BJ (cell line): ENCODE results near the gene GIPC1. TPM values are rescaled to one million over a fixed set of nuclear protein-coding genes. Genes with fewer than 3 reads are reported as not detected.

Source experiments
- CTCF ChIA-PET: fragments of 350-600 bp; formaldehyde crosslinking; extraction: SDS; loops from one replicate; lab custom pipeline; 2021; ENCODE audit warnings: antibody characterized with exemption, inconsistent platforms; lab: Yijun Ruan, JAX
- POLR2A ChIA-PET: fragments of 300-600 bp; sonication (Branson Sonifier 250); formaldehyde crosslinking; extraction: SDS; loops from one replicate; lab custom pipeline; 2021; ENCODE audit warnings: antibody characterized with exemption; lab: Charles Lee
- DNase-seq: peaks from one replicate; pipeline ENCODE4 v3.0.0-alpha.2; 2011; ENCODE audit warnings: low read depth
- H3K27me3 ChIP-seq: 2 replicates; pipeline ENCODE4 v1.6.0; 2011; ENCODE audit warnings: low read length; ENCODE audit not compliant: control insufficient read depth, insufficient read depth
- H3K36me3 ChIP-seq: 2 replicates; pipeline ENCODE4 v1.5.1; 2011; ENCODE audit warnings: low read length; ENCODE audit not compliant: control insufficient read depth, insufficient read depth
- H3K4me3 ChIP-seq: 2 replicates; pipeline ENCODE4 v1.5.1; 2011; ENCODE audit warnings: low read depth, mild to moderate bottlenecking, control low read depth, low read length
- polyA plus RNA-seq: library from polyadenylated mRNA; depleted of rRNA; stranded (reverse); fragments of >200 nt; gene quantifications from 2 replicates; pipeline ENCODE4 v1.2.3, GENCODE V29; 2011
- TF ChIP-seq, protein P1 (sequence below): IDR thresholded peaks from 2 replicates; pipeline ENCODE4 v1.5.1; 2011; ENCODE audit warnings: low read depth, mild to moderate bottlenecking, control low read depth, inconsistent platforms, low read length, moderate library complexity; ENCODE audit not compliant: insufficient read depth

The GIPC1 gene
- polyA plus RNA-seq, 1 experiment: 119 TPM

- POLR2A ChIA-PET: no interaction called here
- DNase-seq: no peak
- no peaks in the 10 kb centered on the region; the same call in 1 of the 2 replicates for H3K27me3 ChIP-seq
- peaks cover 26% of the 10 kb centered on the region for H3K36me3 ChIP-seq
- H3K4me3 ChIP-seq: peak within 1 kb of the TSS; percentile 35
- CTCF ChIA-PET: interaction anchor here (0.7 to 1.2 kb wide), 4 partner anchors 8 to 46 kb away, joined by 3 to 4 read pairs (median 4); no protein-coding TSS in a partner anchor
- TF ChIP-seq, protein P1, sequence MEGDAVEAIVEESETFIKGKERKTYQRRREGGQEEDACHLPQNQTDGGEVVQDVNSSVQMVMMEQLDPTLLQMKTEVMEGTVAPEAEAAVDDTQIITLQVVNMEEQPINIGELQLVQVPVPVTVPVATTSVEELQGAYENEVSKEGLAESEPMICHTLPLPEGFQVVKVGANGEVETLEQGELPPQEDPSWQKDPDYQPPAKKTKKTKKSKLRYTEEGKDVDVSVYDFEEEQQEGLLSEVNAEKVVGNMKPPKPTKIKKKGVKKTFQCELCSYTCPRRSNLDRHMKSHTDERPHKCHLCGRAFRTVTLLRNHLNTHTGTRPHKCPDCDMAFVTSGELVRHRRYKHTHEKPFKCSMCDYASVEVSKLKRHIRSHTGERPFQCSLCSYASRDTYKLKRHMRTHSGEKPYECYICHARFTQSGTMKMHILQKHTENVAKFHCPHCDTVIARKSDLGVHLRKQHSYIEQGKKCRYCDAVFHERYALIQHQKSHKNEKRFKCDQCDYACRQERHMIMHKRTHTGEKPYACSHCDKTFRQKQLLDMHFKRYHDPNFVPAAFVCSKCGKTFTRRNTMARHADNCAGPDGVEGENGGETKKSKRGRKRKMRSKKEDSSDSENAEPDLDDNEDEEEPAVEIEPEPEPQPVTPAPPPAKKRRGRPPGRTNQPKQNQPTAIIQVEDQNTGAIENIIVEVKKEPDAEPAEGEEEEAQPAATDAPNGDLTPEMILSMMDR: peak; percentile 70
Measured at GRCh38 chr19:14475251-14476073, 20.5 kb downstream of the GIPC1 start, which contains the start of gene PTGER1. TSS of gene PTGER1 (minus strand) at chr19:14475354. CDS start at chr19:14474320, 1,034 bp downstream.

DNA sequence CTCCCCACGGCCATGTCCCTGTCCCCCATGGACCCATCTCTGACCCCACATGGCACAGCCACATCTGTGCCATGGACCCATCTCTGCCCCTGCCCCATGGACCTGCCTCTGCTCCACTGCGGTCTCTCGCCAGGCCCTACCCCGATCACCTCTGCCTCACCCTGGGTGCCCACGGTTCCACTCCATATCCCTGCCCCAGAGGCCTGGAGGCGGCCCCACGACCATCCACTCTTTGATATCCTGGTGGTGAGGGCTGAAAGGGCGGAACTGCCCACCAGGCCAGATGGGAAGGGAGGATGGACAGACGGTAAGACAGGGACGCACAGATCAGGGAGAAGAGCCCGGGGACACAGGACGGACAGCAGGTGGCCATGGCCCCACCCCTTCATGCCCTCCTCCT, 21.1 kb downstream of the GIPC1 start:
- Histone ChIP-seq H3K27me3 (no peaks in the 10 kb centered on the region; the same call in 1 of the 2 replicates), H3K4me3 (peak overlapping the region; percentile 35), H3K36me3 (peaks cover 29% of the 10 kb centered on the region)
- POLR2A ChIA-PET: interaction anchor here (0.7 kb wide), 1 partner anchor 7 kb away, joined by 8 read pairs; no protein-coding TSS in a partner anchor
- TF ChIP-seq, protein P1: no peak
- CTCF ChIA-PET: interaction anchor here (0.7 to 1.2 kb wide), 4 partner anchors 9 to 46 kb away, joined by 3 to 4 read pairs (median 4); no protein-coding TSS in a partner anchor
- no peak for DNase-seq

GRCh38 chr19:14473978-14474578, 21.8 kb downstream of the GIPC1 start:
- Histone ChIP-seq H3K4me3 (no peak overlapping the region), H3K36me3 (peaks cover 30% of the 10 kb centered on the region), H3K27me3 (no peaks in the 10 kb centered on the region; the same call in 1 of the 2 replicates)
- ChIA-PET POLR2A (interaction anchor here (0.7 kb wide), 1 partner anchor 8 kb away, joined by 8 read pairs; no protein-coding TSS in a partner anchor), CTCF (no interaction called here)
- no peak for DNase-seq
- TF ChIP-seq, protein P1: no peak

GRCh38 chr19:14473073-14473977, 22.6 kb downstream of the GIPC1 start:
- DNase-seq: no peak
- ChIA-PET POLR2A (interaction anchor here (0.6 kb wide), 1 partner anchor 10 kb away, joined by 3 read pairs; no protein-coding TSS in a partner anchor), CTCF (interaction anchor here (0.6 to 2.2 kb wide), 18 partner anchors 9 to 401 kb away, joined by 3 to 24 read pairs (median 4); partner anchors contain the start of gene MISP3)
- TF ChIP-seq, protein P1: no peak
- H3K4me3 ChIP-seq: no peak overlapping the region
- H3K36me3 ChIP-seq: peaks cover 26% of the 10 kb centered on the region
- no peaks in the 10 kb centered on the region; the same call in 1 of the 2 replicates for H3K27me3 ChIP-seq
